Epithelial cell of proximal tubule (primary cell): ENCODE measurements around the gene EARS2. TPM values are rescaled to one million over a fixed set of nuclear protein-coding genes. Genes with fewer than 3 reads are reported as not detected.

Source experiments
- DNase-seq: peaks from one replicate; pipeline ENCODE4 v3.0.0-alpha.2; 2011; ENCODE audit warnings: low read depth
- H3K4me3 ChIP-seq: 2 replicates; pipeline ENCODE4 v1.5.1; 2011; ENCODE audit warnings: low read depth, mild to moderate bottlenecking, low read length
- CTCF ChIP-seq: conservative IDR thresholded peaks from 2 replicates; pipeline ENCODE4 v1.5.1; 2012; ENCODE audit warnings: low read depth, mild to moderate bottlenecking, low read length
- total RNA-seq: library from RNA; depleted of rRNA; stranded (reverse); fragments of >200 nt; gene quantifications from 2 replicates; pipeline ENCODE4 v1.2.3, GENCODE V29; 2015

The EARS2 gene
- total RNA-seq, 1 donor from 2014 or later, result 39.7 TPM

DNA sequence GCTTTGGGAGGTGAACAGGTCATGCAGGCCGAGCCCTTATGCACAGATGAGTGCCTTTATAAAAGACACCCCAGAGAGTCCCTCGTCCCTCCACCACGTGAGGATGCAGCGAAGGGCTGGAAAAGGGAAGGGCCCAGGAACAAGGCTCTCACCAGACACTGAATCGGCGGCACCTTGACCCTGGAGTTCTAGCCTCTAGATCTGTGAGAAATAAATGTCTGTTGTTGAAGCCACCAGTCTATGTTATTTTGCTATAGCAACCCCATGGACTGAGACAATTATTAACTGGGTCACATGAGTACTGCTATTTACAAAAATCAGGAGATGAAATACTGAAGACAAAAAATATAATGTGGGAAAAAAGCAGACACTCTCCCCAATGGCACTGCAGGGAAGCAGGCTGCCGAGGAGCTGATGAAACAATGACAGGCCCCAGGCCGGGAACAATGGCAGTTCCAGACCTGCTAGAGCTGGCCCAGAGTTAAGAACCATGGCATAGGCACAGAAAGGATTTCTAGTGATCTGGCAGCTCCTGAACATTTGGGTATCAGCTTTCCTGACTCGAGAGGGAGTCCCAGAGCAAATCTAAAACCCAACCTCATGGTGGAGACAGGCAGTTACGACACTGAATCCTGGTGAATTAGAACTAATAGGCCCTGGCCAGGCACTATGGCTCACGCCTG lies 29.0 kb downstream of the EARS2 start:
- H3K4me3 ChIP-seq, result no peak overlapping the region
- peak; percentile 4 for TF ChIP-seq CTCF
- peak; percentile 82 for DNase-seq

DNA sequence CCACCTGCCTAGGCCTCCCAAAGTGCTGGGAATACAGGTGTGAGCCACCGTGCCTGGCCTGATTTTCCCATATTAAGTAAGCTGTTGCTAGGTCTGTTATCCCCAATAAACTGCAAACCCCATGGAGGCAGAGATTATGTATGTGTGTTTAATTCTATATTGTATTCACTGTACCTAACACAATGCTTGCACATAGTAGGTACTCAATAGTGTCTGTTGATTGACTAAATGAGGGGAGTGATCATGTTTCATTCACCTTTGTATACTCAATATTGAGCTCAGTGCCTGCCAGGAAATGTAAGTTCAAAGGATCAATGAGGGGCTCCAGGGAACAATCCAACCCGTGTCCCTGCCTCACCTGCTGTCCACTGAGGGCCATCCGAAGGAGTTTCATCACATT lies 32.3 kb downstream of the EARS2 start:
- H3K4me3 ChIP-seq, result no peak overlapping the region
- no peak for TF ChIP-seq CTCF
- DNase-seq, result no peak

GRCh38 chr16:23523876-23524385 lies 33.2 kb downstream of the EARS2 start:
- H3K4me3 ChIP-seq, result no peak overlapping the region
- TF ChIP-seq CTCF, result no peak
- DNase-seq, result no peak

DNA sequence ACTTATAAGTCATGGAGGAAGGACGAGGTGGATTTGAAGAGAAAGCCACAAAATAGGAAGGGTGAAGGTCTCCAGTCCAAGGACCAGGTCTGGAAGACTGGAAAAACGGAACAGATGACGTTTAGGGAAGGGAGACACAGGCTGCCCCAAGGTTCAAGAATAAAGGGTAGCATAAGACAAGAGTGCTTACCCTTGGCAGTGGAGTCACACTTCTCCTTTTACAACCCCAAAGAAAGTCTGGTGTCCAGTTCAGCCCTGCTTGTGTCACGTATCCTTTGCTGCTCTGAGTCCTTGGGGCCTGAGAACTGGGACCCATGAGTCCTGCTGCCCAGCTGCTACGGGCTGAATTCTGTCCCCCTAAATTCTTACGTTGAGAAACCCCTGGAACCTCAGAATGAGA lies 33.8 kb downstream of the EARS2 start:
- no peak for DNase-seq

GRCh38 chr16:23521965-23522364 lies 35.2 kb downstream of the EARS2 start:
- TF ChIP-seq CTCF, result no peak
- H3K4me3 ChIP-seq, result no peak overlapping the region
- no peak for DNase-seq

More for the DNA sequence above, 33.8 kb downstream of the EARS2 start:
- TF ChIP-seq CTCF, result no peak
- H3K4me3 ChIP-seq, result no peak overlapping the region

GRCh38 chr16:23521037-23521743 lies 36.0 kb downstream of the EARS2 start:
- H3K4me3 ChIP-seq, result no peak overlapping the region
- no peak for TF ChIP-seq CTCF
- DNase-seq, result no peak
